Natural killer cell (primary cell): ENCODE results near the gene OR5K1. TPM values are rescaled to one million over a fixed set of nuclear protein-coding genes. Genes with fewer than 3 reads are reported as not detected.

Experiments
- ATAC-seq, 3 donors: fragments of 150-1000 bp in 2 of 3; fragments of 200-7000 bp in 1 of 3; cut with Tn5 transposase; 1 replicate in 1 of 3; 2 replicates in 2 of 3; pipeline ENCODE4 v1.10.0; 2021; ENCODE audit warnings: mild to moderate bottlenecking in 2 of 3, moderate library complexity in 2 of 3
- DNase-seq, 2 donors: peaks; one replicate each; pipeline versions ENCODE4 v3.0.0 to v3.0.0-alpha.2; 2013 to 2021; ENCODE audit warnings: mixed read lengths in 1 of 2
- H3K27ac ChIP-seq: one replicate; pipeline ENCODE4 v1.5.1; 2013; ENCODE audit warnings: mild to moderate bottlenecking, low read length
- H3K27me3 ChIP-seq: one replicate; pipeline ENCODE4 v1.6.1; 2013; ENCODE audit warnings: low read length; ENCODE audit not compliant: control insufficient read depth, insufficient read depth
- H3K36me3 ChIP-seq: one replicate; pipeline ENCODE4 v1.6.1; 2013; ENCODE audit warnings: low read length; ENCODE audit not compliant: control insufficient read depth, insufficient read depth
- H3K4me1 ChIP-seq: one replicate; pipeline ENCODE4 v1.6.1; 2013; ENCODE audit warnings: low read length; ENCODE audit not compliant: control insufficient read depth, insufficient read depth
- H3K4me3 ChIP-seq: one replicate; pipeline ENCODE4 v1.5.1; 2013; ENCODE audit warnings: low read length
- H3K9me3 ChIP-seq: one replicate; pipeline ENCODE4 v1.6.1; 2013; ENCODE audit warnings: low read length; ENCODE audit not compliant: control insufficient read depth, insufficient read depth
- H3K27ac Mint-ChIP-seq, 2 donors: one replicate each; pipeline ENCODE4 v1.8.0; 2022; ENCODE audit warnings: mild to moderate bottlenecking in 2 of 2, mixed read lengths in 2 of 2, moderate library complexity in 1 of 2
- H3K27me3 Mint-ChIP-seq, 2 donors: one replicate each; pipeline ENCODE4 v1.8.0; 2022; ENCODE audit warnings: low read depth in 2 of 2, mixed read lengths in 2 of 2
- H3K36me3 Mint-ChIP-seq: one replicate; pipeline ENCODE4 v1.8.0; 2022; ENCODE audit warnings: mixed read lengths
- H3K4me1 Mint-ChIP-seq, 2 donors: one replicate each; pipeline ENCODE4 v1.8.0; 2022; ENCODE audit warnings: mixed read lengths in 2 of 2
- H3K4me3 Mint-ChIP-seq: one replicate; pipeline ENCODE4 v1.8.0; 2022; ENCODE audit warnings: mild to moderate bottlenecking, moderate library complexity, mixed read lengths
- H3K9me3 Mint-ChIP-seq, 2 donors: one replicate each; pipeline ENCODE4 v1.8.0; 2022; ENCODE audit warnings: mixed read lengths in 2 of 2
- WGBS: methylation state at CpG from one replicate; pipeline ENCODE4 v1.1.7; 2013; ENCODE audit warnings: missing lambda C conversion rate; ENCODE audit not compliant: insufficient coverage; 5-methylcytosine and 5-hydroxymethylcytosine counted together
- intact Hi-C: fragments of 100-400 bp; cut with micrococcal nuclease; formaldehyde crosslinking; loops from one replicate; pipeline ENCODE4 v1.14.2; 2022
- total RNA-seq, 4 donors: library from RNA; stranded (reverse); fragments of 120-200 nt in 1 of 4; gene quantifications; one replicate each; pipeline versions ENCODE4 v1.2.3 to v1.2.4, GENCODE V29; 2013 to 2022
- TF ChIP-seq, protein P1 (sequence below): fragments of 200-600 bp; IDR thresholded peaks from one replicate; pipeline ENCODE4 v1.8.0; 2022; ENCODE audit warnings: antibody characterized with exemption

OR5K1 gene
- total RNA-seq, 3 donors from 2014 or later (not counting 1 experiment from before 2014, with no cell fraction given), result not detected

DNA sequence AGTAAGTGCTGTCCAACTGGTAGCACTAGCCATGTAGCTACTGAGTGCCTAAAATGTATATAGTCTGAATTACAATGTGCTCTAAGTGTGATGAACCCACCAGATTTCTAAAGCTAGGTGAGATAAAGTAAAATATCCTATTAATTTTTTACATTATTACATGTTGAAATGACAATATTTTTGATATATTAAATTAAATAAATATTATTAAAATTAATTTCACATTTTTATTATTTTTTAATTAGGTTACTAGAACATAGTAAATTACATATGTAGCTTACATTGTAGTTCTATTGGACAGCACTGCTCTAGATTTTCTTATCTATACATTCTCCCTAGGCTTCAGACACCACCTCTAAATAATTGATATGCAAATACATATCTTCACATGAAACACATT lies 9.2 kb upstream of the OR5K1 start:
- DNase-seq (no peak), ATAC-seq (no peak)
- Histone ChIP-seq H3K27me3 (no peaks in the 10 kb centered on the region), H3K9me3 (no peaks in the 10 kb centered on the region), H3K4me1 (peaks cover 3% of the 10 kb centered on the region), H3K4me3 (no peak overlapping the region), H3K27ac (no peak overlapping the region), H3K36me3 (no peaks in the 10 kb centered on the region)
- H3K4me1 Mint-ChIP-seq, result no peaks in the 10 kb centered on the region
- peaks cover 0 to 3% of the 10 kb centered on the region in 2 donors for H3K9me3 Mint-ChIP-seq
- no peak overlapping the region for H3K4me3 Mint-ChIP-seq
- TF ChIP-seq, protein P1, sequence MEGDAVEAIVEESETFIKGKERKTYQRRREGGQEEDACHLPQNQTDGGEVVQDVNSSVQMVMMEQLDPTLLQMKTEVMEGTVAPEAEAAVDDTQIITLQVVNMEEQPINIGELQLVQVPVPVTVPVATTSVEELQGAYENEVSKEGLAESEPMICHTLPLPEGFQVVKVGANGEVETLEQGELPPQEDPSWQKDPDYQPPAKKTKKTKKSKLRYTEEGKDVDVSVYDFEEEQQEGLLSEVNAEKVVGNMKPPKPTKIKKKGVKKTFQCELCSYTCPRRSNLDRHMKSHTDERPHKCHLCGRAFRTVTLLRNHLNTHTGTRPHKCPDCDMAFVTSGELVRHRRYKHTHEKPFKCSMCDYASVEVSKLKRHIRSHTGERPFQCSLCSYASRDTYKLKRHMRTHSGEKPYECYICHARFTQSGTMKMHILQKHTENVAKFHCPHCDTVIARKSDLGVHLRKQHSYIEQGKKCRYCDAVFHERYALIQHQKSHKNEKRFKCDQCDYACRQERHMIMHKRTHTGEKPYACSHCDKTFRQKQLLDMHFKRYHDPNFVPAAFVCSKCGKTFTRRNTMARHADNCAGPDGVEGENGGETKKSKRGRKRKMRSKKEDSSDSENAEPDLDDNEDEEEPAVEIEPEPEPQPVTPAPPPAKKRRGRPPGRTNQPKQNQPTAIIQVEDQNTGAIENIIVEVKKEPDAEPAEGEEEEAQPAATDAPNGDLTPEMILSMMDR, result no peak
- no peaks in the 10 kb centered on the region for H3K36me3 Mint-ChIP-seq
- no peak overlapping the region for H3K27ac Mint-ChIP-seq
- intact Hi-C loops, result no loop called here
- H3K27me3 Mint-ChIP-seq, result no peaks in the 10 kb centered on the region

DNA sequence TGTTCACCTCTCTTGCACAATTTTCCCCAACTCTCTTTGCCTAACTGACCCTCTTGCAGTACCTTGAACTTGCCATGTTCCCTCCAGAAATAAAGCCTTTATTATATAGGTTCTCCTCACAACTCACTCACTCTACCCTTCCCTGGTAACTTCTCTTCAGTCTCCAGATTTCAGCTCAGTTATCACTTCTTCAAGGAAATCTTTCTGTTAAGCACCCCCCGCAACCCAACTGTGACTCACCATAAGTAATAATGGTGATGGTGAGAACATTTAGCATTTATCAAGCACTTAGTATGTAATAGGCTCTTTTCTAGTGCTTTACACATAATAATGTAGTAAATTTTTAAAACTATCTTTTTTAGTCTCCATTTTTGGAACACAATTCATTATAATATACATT lies 8.1 kb upstream of the OR5K1 start:
- H3K36me3 ChIP-seq, result no peaks in the 10 kb centered on the region
- H3K4me3 ChIP-seq, result no peak overlapping the region
- peaks cover 0 to 4% of the 10 kb centered on the region in 2 donors for H3K9me3 Mint-ChIP-seq
- TF ChIP-seq, protein P1, result no peak
- intact Hi-C loops, result no loop called here
- no peaks in the 10 kb centered on the region for H3K9me3 ChIP-seq
- H3K27me3 Mint-ChIP-seq, result no peaks in the 10 kb centered on the region
- H3K36me3 Mint-ChIP-seq, result no peaks in the 10 kb centered on the region
- WGBS, result no CpG with 5 or more reads among the region's 1 CpG
- DNase-seq, result no peak
- no peak overlapping the region for H3K4me3 Mint-ChIP-seq
- ATAC-seq, result no peak
- no peaks in the 10 kb centered on the region for H3K27me3 ChIP-seq
- H3K4me1 Mint-ChIP-seq, result no peaks in the 10 kb centered on the region
- no peak overlapping the region for H3K27ac Mint-ChIP-seq
- no peak overlapping the region for H3K27ac ChIP-seq
- no peaks in the 10 kb centered on the region for H3K4me1 ChIP-seq

DNA sequence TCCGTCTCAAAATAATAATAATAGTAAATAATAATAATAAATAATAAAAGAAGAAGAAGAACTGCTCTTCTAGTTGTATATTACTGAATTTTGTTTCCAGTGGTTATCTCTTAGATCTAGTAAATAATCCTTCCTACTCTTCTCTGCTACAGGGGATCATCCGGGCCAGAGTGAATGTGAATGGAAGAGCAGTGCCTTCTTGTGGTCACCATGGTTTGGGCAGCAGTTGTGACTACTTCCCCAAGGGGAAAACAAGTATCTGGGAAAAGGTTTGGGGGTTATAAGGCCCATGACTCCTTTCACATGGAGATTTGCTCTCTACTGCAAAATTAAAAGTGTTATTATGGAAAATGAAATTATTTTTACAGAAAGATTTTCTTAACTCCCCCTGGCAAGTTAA lies 5.5 kb upstream of the OR5K1 start:
- Histone ChIP-seq H3K36me3 (no peaks in the 10 kb centered on the region), H3K27ac (no peak overlapping the region), H3K27me3 (no peaks in the 10 kb centered on the region), H3K4me1 (no peaks in the 10 kb centered on the region), H3K4me3 (no peak overlapping the region), H3K9me3 (no peaks in the 10 kb centered on the region)
- WGBS, result 100% methylated on average over 1 of the region's 2 CpGs
- ATAC-seq (no peak), DNase-seq (no peak)
- Mint-ChIP-seq H3K27me3 (no peaks in the 10 kb centered on the region), H3K9me3 (peaks cover 0 to 4% of the 10 kb centered on the region in 2 donors), H3K4me3 (no peak overlapping the region), H3K4me1 (peaks cover 0 to 5% of the 10 kb centered on the region in 2 donors), H3K27ac (no peak overlapping the region), H3K36me3 (no peaks in the 10 kb centered on the region)
- TF ChIP-seq, protein P1, result no peak
- intact Hi-C loops, result no loop called here

DNA sequence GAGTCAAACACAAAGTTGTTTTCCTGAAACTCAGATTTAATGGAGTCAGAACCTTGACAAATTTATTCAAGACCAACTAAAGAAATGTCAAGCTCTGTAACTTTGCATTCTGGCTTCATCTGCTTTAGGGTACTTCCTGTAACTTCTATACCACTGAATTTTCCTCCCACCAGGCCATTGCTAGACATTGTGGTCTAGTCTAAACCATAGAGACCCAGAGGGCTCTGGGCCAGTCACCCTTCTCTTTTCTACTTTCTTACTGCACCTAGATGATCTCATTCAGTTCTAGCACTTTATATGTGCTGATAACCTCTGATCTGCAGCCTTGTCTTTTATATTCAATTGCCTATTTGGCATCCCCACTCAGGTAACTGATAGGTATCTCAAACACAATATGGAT lies 2.8 kb upstream of the OR5K1 start:
- peaks cover 0 to 5% of the 10 kb centered on the region in 2 donors for H3K4me1 Mint-ChIP-seq
- Histone ChIP-seq H3K27me3 (no peaks in the 10 kb centered on the region), H3K4me1 (no peaks in the 10 kb centered on the region), H3K4me3 (no peak overlapping the region), H3K27ac (no peak overlapping the region), H3K36me3 (no peaks in the 10 kb centered on the region), H3K9me3 (no peaks in the 10 kb centered on the region)
- TF ChIP-seq, protein P1, result no peak
- H3K27ac Mint-ChIP-seq, result no peak overlapping the region
- no peak overlapping the region for H3K4me3 Mint-ChIP-seq
- ATAC-seq, result peak in 1 of 3 donors; percentile 46
- H3K36me3 Mint-ChIP-seq, result no peaks in the 10 kb centered on the region
- peaks cover 0 to 4% of the 10 kb centered on the region in 2 donors for H3K9me3 Mint-ChIP-seq
- DNase-seq, result no peak
- H3K27me3 Mint-ChIP-seq, result no peaks in the 10 kb centered on the region
- intact Hi-C loops, result no loop called here
